HepG2 (cell line): ENCODE measurements around the gene ZNRF4. TPM values are rescaled to one million over a fixed set of nuclear protein-coding genes. Genes with fewer than 3 reads are reported as not detected.

Source experiments
- BATF2 ChIP-seq: sonication (generic); formaldehyde crosslinking; IDR thresholded peaks from 2 replicates; pipeline ENCODE4 v1.8.0; 2022; ENCODE audit warnings: mild to moderate bottlenecking, missing genetic modification reagents, moderate library complexity
- EP300 ChIP-seq, 3 experiments: sonication (generic) in 1 of 3; formaldehyde crosslinking in 1 of 3; IDR thresholded peaks; 2 replicates each; pipeline versions ENCODE4 v1.5.1 to v1.6.1; 2011 to 2020; ENCODE audit warnings: low read depth in 2 of 3, low read length in 2 of 3, borderline replicate concordance in 1 of 3, improper control_type of control experiment in 1 of 3, mild to moderate bottlenecking in 1 of 3, missing genetic modification reagents in 1 of 3, moderate library complexity in 1 of 3
- ETV5 ChIP-seq: IDR thresholded peaks from 2 replicates; pipeline ENCODE4 v1.6.1; 2018; ENCODE audit warnings: missing biosample characterization, missing genetic modification reagents, inconsistent platforms, borderline replicate concordance
- FOSL1 ChIP-seq: sonication (generic); formaldehyde crosslinking; IDR thresholded peaks from 2 replicates; pipeline ENCODE4 v1.9.0; 2021; ENCODE audit warnings: missing genetic modification reagents, borderline replicate concordance
- HDAC2 ChIP-seq: sonication (generic); formaldehyde crosslinking; IDR thresholded peaks from 2 replicates; pipeline ENCODE4 v1.4.0; 2020; ENCODE audit warnings: missing genetic modification reagents
- HNRNPK ChIP-seq: fragments of 200-400 bp; formaldehyde crosslinking; IDR thresholded peaks from 2 replicates; pipeline ENCODE4 v1.6.1; 2018; ENCODE audit warnings: low read length, low read depth, moderate library complexity, mild to moderate bottlenecking; ENCODE audit not compliant: poor library complexity, severe bottlenecking
- KDM5A ChIP-seq: fragments of 200-600 bp; sonication (generic); IDR thresholded peaks from 2 replicates; pipeline ENCODE4 v1.7.0; 2018; ENCODE audit warnings: antibody characterized with exemption, mild to moderate bottlenecking, low read length, borderline replicate concordance
- PHF21A ChIP-seq: sonication (generic); formaldehyde crosslinking; IDR thresholded peaks from 2 replicates; pipeline ENCODE4 v1.5.0; 2020; ENCODE audit warnings: mild to moderate bottlenecking, missing genetic modification reagents
- SALL1 ChIP-seq: sonication (generic); formaldehyde crosslinking; IDR thresholded peaks from 2 replicates; pipeline ENCODE4 v1.8.0; 2022; ENCODE audit warnings: mild to moderate bottlenecking, missing genetic modification reagents
- SOX6 ChIP-seq, 2 experiments: fragments of 450-650 bp in 1 of 2; sonication (generic) in 1 of 2; formaldehyde crosslinking in 1 of 2; IDR thresholded peaks; 2 replicates each; pipeline versions ENCODE4 v1.4.0 to v1.6.1; 2017 to 2020; ENCODE audit warnings: antibody characterized with exemption in 1 of 2, mild to moderate bottlenecking in 1 of 2, missing genetic modification reagents in 1 of 2
- ZBTB38 ChIP-seq: sonication (generic); formaldehyde crosslinking; IDR thresholded peaks from 2 replicates; pipeline ENCODE4 v1.5.1; 2020; ENCODE audit warnings: mild to moderate bottlenecking, missing genetic modification reagents
- ZFP1 ChIP-seq: IDR thresholded peaks from 2 replicates; pipeline ENCODE4 v1.6.1; 2016
- ZHX1 ChIP-seq: sonication (generic); formaldehyde crosslinking; IDR thresholded peaks from 2 replicates; pipeline ENCODE4 v1.8.1; 2022; ENCODE audit warnings: low read depth, mild to moderate bottlenecking, missing genetic modification reagents
- ZNF614 ChIP-seq: IDR thresholded peaks from 2 replicates; pipeline ENCODE4 v1.6.1; 2018; ENCODE audit warnings: missing biosample characterization, missing genetic modification reagents, inconsistent platforms, borderline replicate concordance
- ZSCAN5A ChIP-seq: sonication (generic); formaldehyde crosslinking; IDR thresholded peaks from 2 replicates; pipeline ENCODE4 v1.8.0; 2022; ENCODE audit warnings: mild to moderate bottlenecking, missing genetic modification reagents, borderline replicate concordance
- ZUFSP ChIP-seq: sonication (generic); formaldehyde crosslinking; IDR thresholded peaks from 2 replicates; pipeline ENCODE4 v1.9.0; 2021; ENCODE audit warnings: missing genetic modification reagents, mild to moderate bottlenecking, borderline replicate concordance
- polyA plus RNA-seq, 8 experiments: library from polyadenylated mRNA; depleted of rRNA in 3 of 8; stranded (reverse) in 7 of 8; unstranded in 1 of 8; fragments of >200 nt; fragmentation: Illumina TruSeq in 4 of 8; extraction: Trizol in 4 of 8; gene quantifications; 2 replicates each; pipeline versions ENCODE4 v1.2.1 to v1.2.3, GENCODE V29; 2011 to 2016; ENCODE audit warnings: low read depth in 4 of 8, missing spikeins in 1 of 8, mixed read lengths in 1 of 8; ENCODE audit not compliant: insufficient read depth in 1 of 8
- total RNA-seq, 5 experiments: library from RNA; depleted of rRNA; stranded (reverse); fragments of >200 nt; fragmentation: Illumina TruSeq; extraction: Trizol; gene quantifications; 2 replicates each; pipeline ENCODE4 v1.2.3, GENCODE V29; 2016; ENCODE audit warnings: low read depth in 1 of 5

The ZNRF4 gene
- total and polyA plus RNA-seq, 2 of the 13 experiments (the other 11 are each of a cell fraction or from before 2014, with no cell fraction given): not detected

GRCh38 chr19:5484398-5485285 lies 29.4 kb downstream of the ZNRF4 start (continued):
- TF ChIP-seq ZSCAN5A (no peak), HDAC2 (CRISPR knock-in tag) (peak; percentile 73), ZUFSP (CRISPR knock-in tag) (no peak), ZHX1 (no peak), ZFP1 (CRISPR knock-in tag) (0 out of 2 replicates have a peak, but pooled peaks have one; percentile 37), ETV5 (CRISPR knock-in tag) (peak; percentile 40; the same call in 1 of the 2 replicates), BATF2 (CRISPR knock-in tag) (no peak), EP300 (IDR thresholded peaks at IDR 0.05; ENCODE audit: low read depth in 2 of 2, low read length in 2 of 2) (peak; percentile 14 to 71; a peak in 1 of 4 replicates), EP300 (CRISPR knock-in tag; IDR thresholded peaks at IDR 0.05; ENCODE audit: borderline replicate concordance) (0 out of 2 replicates have a peak, but pooled peaks have one; percentile 13), SALL1 (CRISPR knock-in tag) (peak; percentile 95), ZBTB38 (no peak; the same call in 1 of the 2 replicates), PHF21A (peak; percentile 61; the same call in 1 of the 2 replicates), ZNF614 (CRISPR knock-in tag) (no peak), SOX6 (IDR thresholded peaks at IDR 0.05) (no peak), SOX6 (CRISPR knock-in tag; IDR thresholded peaks at IDR 0.05) (peak; percentile 64), HNRNPK (no peak), KDM5A (no peak), FOSL1 (CRISPR knock-in tag) (no peak)
